HG03342 (cell line): Measurements from ENCODE around the gene PVALB.

Experiments used
- ATAC-seq: cut with Tn5 transposase; IDR thresholded peaks from one replicate; pipeline ENCODE4 v1.9.1; 2021; ENCODE audit warnings: mild to moderate bottlenecking, moderate library complexity; ENCODE audit not compliant: unreplicated experiment

Gene PVALB

DNA sequence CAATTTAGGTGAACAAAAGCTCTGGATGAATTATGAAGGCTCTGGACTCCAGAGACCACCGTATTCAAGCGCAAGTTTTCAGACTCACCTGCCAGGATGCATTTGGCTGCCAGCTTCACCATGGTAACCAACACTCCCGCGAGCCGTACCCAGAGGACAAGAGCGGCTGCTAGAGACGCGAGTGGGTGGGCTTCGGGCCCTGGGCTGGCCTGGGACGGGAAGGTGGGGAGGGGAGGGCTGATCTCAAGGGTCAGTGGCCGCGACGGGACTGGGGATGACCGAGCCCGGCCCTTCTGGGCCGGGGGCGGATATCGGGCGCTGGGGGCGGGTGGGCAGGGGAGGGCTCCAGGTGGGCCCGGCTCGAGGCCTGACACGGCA, 41.3 kb downstream of the PVALB start:
- no peak for ATAC-seq

GRCh38 chr22:36773935-36774334, 42.9 kb downstream of the PVALB start:
- no peak for ATAC-seq

DNA sequence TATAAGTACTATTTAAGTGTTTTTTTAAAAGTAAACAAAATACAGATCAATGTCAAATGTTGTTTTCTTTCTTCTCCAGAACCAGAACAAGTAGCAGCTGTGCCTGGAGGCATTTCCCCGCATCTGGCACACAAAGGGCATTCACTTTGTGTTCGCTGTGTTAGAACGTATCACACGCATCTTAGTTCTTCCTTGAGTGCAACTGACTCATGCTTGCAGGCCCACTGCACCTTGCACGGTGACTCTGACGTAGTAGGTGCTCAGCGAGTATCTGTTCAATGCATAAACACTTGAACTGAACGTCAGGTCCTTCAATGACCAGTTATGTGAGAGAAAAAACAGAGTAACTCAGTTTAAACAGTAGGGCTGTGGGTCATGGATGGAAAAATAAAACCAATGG, 44.4 kb downstream of the PVALB start:
- ATAC-seq = no peak

- ATAC-seq = no peak
Measured at GRCh38 chr22:36771356-36772063, 45.3 kb downstream of the PVALB start.

DNA sequence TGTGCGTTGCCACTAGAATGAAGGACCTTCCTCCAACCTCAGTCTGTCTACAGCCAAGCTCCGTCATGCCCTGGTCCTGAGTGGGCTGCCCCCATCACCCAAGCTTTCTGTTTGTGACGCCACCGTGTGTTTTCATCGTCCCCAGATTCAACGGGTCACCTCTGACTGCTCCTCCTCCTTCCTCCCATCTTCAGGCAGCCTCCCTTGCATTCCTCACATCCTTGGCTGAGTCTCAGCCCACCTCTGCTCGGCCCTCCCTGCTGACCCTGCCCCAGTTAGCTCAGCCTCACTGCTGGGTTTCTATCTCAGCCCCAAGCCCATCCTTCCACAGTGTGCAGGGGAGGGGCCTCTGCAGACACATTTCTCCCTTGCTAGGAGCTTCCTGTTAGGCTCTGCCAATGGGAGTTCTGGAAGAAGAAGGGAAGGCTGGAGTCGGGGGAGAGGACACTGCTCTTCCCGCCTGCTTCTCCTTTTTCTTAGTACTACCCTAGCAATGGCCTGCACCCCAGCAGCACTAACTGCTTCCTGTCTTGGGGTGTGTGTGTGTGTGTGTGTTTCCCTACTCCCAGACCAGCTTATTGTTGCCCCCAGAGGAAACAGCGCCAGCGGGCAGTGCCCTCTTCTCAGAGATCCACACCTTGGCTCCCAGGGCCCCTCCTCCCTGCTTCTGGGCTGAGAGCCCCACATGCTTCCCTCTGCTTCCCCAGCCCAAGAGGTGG, 46.2 kb downstream of the PVALB start:
- no peak for ATAC-seq

GRCh38 chr22:36769541-36770512, 47.0 kb downstream of the PVALB start:
- ATAC-seq = no peak

DNA sequence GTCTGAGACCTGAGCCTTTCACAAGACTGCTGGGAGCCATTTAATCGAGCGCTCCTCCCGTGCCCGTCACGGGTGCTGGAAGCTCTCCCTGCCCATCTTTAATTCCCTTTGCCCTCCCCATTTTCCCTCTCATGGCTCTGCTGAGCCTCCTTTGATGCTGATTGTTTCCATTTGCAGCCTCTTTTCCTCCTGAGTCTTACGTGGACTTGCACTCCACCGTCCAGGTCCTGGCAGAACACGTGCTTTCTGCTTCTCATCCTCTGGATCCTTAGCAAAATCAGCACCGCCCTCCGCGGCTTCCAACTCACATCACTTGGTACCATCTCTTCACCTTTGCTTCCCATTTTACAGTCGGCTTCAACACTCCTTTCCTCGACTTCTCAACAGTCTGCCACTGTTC, 48.2 kb downstream of the PVALB start:
- no peak for ATAC-seq

DNA sequence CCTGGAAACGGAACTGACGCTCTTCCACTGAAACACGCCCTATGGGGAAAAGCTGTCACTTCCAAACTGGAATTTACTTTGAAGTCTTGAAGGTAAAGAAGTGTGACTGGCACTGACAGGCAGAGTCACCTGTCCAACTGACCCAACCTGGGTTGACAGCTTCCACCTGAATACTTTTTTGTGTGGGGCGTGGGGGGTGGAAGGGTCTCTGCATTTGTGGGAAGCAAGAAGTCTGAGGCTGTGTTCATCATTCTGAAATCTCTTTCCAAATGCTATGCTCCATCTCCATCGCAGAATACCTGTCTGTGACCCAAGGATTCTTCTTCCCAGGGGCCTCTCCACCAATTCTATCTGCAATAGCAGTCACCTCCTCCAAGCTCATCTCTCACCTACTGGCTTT, 48.7 kb downstream of the PVALB start:
- no peak for ATAC-seq

DNA sequence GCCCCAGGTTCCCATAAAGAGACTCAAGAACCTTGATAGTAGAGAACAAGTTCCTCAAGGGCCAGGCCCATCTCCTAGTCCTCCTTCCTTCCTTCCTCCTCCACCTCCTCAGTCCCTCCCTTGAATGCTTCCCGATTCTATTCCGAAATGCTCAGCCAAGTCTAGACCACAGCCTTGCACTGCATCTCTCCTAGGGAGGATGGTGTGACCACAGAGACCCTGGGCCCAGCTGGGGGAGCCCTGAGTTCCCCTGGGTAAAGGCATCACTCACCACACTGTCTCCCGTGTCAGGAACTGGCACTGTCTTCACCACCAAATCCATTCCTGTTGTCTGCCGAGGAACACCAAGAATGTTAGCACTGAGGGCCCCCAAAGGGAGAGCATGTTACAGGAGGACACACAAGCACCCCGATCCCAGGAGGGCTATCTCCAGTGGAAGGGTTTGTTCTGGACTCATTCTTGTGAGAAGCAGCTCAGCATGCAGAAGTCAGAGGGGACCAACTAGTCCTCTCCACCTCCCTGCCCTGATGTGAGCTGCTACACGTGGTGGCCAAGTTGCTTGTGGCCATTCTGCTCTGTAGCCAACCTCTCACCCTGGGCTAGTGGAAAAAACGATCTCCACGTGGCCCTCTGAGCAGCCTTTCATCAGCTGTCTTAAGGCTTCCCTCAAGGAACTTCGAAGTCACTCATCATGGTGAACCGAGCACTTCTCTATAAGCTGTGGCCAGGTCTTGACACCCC, 49.6 kb downstream of the PVALB start:
- ATAC-seq = no peak

- no peak for ATAC-seq
Measured at GRCh38 chr22:36765943-36766450, 50.8 kb downstream of the PVALB start.

DNA sequence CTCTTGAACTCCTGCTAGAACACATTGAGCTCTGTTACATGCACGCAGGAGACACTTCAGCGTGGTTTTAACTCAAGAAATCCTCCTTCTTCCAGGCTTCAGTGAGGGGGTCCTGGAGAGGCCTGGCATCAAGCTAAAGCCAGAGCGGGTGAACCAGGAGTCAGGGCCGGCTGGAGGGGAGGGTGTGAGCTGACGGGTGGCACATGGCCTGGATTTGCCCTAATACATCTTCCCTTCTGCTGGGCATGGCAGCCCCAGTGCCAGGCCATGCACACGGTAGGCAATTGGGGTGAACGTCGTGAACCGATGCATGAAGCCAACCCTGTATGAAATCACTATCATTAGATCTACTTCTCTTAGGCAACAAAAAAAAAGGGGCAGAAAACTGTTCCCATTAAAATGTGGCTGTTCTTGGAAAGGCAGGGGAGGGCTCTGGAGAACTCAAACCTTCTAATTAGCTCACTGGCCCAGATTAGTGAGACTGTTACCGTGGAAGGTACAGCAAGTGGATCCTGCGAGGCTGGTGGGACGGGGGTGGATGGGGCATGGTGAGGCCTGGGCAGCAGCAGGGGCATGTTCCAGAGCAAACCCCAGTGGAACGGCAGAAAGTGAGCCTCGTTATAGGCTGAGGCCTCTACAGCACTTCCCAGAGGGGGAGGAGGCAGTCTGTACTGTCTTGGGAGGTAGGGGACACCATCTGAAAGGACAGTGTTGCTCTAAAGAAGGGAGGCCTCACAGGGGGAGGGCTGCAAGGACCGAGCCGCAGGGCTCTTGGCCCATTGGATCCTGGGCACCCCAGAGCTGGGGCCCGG, 51.5 kb downstream of the PVALB start:
- ATAC-seq = no peak

DNA sequence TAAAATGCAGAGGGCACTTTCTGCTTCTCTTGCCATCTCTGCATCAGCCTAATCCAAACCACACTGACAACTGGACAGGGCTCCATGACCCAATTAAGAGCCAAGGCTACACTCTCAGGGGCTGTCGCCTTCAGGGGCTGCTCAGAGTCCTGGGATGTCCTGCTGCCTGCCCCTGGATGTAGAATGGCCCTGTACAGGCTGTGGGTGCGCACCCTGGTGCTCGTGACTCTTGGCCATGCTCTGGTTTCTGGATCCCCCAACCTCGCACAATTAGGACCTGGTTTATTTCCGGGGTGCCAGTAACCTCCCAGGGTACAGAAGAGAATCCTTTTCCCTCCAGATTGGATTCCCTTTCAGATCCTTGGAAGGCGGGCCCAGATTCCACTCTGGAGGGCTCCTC, 52.2 kb downstream of the PVALB start:
- no peak for ATAC-seq

DNA sequence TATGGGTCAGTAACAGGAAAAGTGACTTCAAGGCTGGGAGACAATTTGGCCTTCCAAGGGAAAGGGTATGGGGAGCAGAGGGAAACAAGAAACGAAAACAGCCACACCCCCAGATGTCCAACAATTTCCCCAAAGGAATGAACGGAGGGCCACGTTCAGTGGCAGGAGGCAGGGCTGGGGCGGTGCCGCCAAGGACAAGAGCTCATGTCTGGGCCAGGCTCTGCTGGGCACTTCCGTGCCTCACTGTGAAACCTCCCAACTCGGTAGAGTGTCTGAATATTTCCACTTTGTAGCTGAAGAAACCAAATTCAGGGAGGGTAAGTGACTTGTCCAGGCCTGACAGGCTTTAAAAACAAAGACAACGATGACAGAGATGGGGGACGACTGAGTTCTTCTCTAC, 52.8 kb downstream of the PVALB start:
- no peak for ATAC-seq

DNA sequence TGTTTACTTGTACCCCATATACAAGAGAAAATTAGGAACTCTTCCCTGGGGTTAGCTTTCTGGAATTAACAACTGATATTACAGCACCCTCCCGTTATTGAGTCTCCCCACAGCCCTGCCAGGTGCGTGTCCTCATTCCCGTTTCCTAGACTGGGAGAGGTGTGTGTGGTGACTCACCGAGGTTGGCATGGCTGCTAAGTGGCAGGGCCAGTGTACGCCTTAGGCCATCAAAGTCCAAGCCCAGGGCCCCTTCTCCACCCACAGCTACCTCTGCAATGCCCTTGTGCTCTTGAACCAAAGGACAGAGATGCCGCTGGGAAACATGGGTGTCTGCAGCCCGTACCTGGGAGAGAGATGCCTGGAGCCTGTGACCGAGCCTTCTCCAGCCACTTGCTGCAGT, 53.3 kb downstream of the PVALB start:
- ATAC-seq = no peak

- no peak for ATAC-seq
Measured at GRCh38 chr22:36762687-36763260, 54.1 kb downstream of the PVALB start.

DNA sequence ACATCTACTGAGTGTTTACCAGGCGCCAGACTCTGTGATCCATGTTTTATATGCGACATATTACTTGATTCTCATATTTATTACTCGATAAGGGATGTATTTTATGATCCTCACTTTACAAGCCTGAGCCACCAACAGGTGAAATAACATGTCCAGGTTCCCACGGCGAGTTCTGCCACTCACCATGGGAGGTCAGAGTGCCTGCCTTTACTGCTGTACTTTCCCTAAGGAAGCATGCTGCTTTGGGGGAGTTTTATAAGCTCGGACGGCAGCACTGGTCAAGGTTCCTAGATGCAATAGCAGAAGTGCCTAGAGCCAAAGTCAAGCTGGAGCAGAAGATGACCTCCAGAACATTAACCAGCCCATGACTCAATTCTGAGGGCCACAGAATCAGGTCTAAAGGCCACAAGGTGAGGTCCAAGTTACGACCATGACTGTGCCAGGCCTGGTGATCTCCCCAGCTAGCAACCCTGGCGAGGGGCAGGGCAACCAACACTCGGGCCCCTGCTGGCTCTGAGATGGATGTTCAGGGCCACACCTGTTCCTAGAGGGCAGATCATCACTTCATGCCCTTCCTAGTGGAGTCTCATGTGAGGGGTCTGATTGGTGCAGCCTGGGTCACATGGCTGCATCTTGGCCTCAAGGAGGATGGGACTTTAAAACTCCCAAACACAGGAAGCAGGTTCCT, 55.1 kb downstream of the PVALB start:
- no peak for ATAC-seq

DNA sequence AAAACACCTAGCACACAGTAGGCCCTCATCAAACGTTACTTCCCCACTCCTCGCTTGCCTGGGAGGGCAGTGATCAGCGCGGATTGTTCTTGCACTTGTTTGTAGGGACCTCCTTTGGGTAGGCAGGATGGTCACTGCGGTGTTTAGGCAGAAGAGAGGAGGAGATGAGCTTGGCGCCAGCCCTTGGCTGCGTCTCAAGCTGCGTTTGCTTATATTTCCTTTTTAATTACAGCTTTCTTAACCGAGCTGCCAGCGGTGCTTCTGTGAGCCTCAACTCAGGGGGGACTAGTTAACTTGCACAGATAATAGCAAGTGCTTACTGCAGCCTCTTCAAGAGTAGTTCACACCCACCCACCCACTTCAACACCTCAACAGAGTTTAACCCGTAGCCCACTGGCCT, 56.0 kb downstream of the PVALB start:
- no peak for ATAC-seq

DNA sequence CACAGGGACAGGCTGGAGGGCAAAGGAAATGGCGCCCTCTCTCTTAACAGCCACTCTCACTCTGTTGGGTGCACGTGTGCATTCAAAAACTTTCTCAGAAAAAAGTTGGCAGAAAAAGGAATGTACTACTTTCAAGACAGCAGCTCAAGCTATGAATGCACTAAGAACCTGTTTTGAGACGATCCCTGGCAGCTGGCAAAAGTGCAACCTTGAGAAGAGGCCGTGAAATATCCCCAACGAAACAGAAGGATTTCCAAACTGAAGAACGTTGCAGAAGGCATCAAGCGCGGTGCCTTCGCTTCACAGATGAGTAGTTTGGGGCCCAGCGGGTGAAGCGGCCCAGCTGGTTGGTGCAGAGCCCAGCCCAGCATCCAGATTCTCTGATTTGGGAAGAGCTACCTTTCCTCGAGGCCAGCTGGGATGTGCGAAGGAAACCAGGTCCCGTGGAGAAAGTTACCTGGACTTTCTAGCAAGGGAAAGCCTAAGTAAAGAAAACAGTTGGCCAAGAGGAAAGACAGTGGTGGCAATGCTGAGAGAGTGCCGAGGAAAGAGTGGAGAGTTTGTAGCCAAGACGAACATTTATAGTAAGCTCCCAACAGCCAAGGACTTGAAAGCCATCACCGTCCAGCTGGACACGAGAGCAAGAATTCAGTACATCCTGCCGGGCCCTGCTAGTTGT, 57.2 kb downstream of the PVALB start:
- no peak for ATAC-seq
